ENCODE results near the gene ASF1B. TPM values are rescaled to one million over a fixed set of nuclear protein-coding genes. Genes with fewer than 3 reads are reported as not detected.

ASF1B gene
- total RNA-seq, 1 donor from 2014 or later, result 15.3 TPM

- DNase-seq (ENCODE audit: low read depth, low spot score), result no peak
These were observed 2.3 kb upstream of the ASF1B start for GRCh38 chr19:14138576-14139265.

GRCh38 chr19:14135985-14136508 is 342 bp downstream of the ASF1B start:
- DNase-seq (ENCODE audit: low read depth, low spot score), result no peak

GRCh38 chr19:14135355-14135754 is 1.0 kb downstream of the ASF1B start:
- no peak for DNase-seq (ENCODE audit: low read depth, low spot score)

GRCh38 chr19:14127929-14128509 is 8.4 kb downstream of the ASF1B start:
- DNase-seq (ENCODE audit: low read depth, low spot score), result no peak

- DNase-seq (ENCODE audit: low read depth, low spot score), result no peak
These were observed 9.2 kb downstream of the ASF1B start for GRCh38 chr19:14127176-14127575.

- no peak for DNase-seq (ENCODE audit: low read depth, low spot score)
These were observed 13.5 kb downstream of the ASF1B start for GRCh38 chr19:14122924-14123323.

- DNase-seq (ENCODE audit: low read depth, low spot score), result no peak
These were observed 15.9 kb downstream of the ASF1B start for GRCh38 chr19:14120497-14120780.

GRCh38 chr19:14119644-14120496 is 16.5 kb downstream of the ASF1B start:
- DNase-seq (ENCODE audit: low read depth, low spot score), result no peak

- no peak for DNase-seq (ENCODE audit: low read depth, low spot score)
These were observed 17.2 kb downstream of the ASF1B start for GRCh38 chr19:14119146-14119545.

GRCh38 chr19:14118165-14119051 is 18.0 kb downstream of the ASF1B start:
- DNase-seq (ENCODE audit: low read depth, low spot score), result no peak

- peak; percentile 96 for DNase-seq (ENCODE audit: low read depth, low spot score)
These were observed 18.7 kb downstream of the ASF1B start, which contains the start of gene PRKACA for GRCh38 chr19:14117668-14118164. TSS of gene PRKACA (minus strand) at chr19:14117762. CDS start at chr19:14117547, 215 bp downstream.

GRCh38 chr19:14116918-14117578 is 19.3 kb downstream of the ASF1B start:
- no peak for DNase-seq (ENCODE audit: low read depth, low spot score)

GRCh38 chr19:14116525-14116917 is 19.9 kb downstream of the ASF1B start:
- no peak for DNase-seq (ENCODE audit: low read depth, low spot score)

- DNase-seq (ENCODE audit: low read depth, low spot score), result no peak
These were observed 20.6 kb downstream of the ASF1B start for GRCh38 chr19:14115756-14116155.

GRCh38 chr19:14114854-14115253 is 21.5 kb downstream of the ASF1B start:
- no peak for DNase-seq (ENCODE audit: low read depth, low spot score)

- no peak for DNase-seq (ENCODE audit: low read depth, low spot score)
These were observed 21.9 kb downstream of the ASF1B start for GRCh38 chr19:14114439-14114838.

- no peak for DNase-seq (ENCODE audit: low read depth, low spot score)
These were observed 22.5 kb downstream of the ASF1B start for GRCh38 chr19:14113762-14114414.

- no peak for DNase-seq (ENCODE audit: low read depth, low spot score)
These were observed 23.5 kb downstream of the ASF1B start for GRCh38 chr19:14112809-14113385.

- DNase-seq (ENCODE audit: low read depth, low spot score), result no peak
These were observed 24.2 kb downstream of the ASF1B start for GRCh38 chr19:14112051-14112808.
